OCI-LY3 (cell line): ENCODE data around the gene EFCAB8.

Source experiments
- CTCF ChIP-seq: fragments of 200-600, 300-600 bp; sonication (generic); IDR thresholded peaks from 2 replicates; pipeline ENCODE4 v1.5.1; 2014; ENCODE audit warnings: antibody characterized with exemption, low read length, low read depth
- EZH2phosphoT487 ChIP-seq: fragments of 200-600 bp; shearing (Covaris generic); IDR thresholded peaks from 2 replicates; pipeline ENCODE4 v1.6.1; 2018; ENCODE audit warnings: antibody characterized with exemption, mixed run types, low read depth

GRCh38 chr20:32972181-32973076 lies 113.7 kb downstream of the EFCAB8 start:
- no peak for TF ChIP-seq CTCF
- TF ChIP-seq EZH2phosphoT487 = no peak
